HS-5 (cell line): ENCODE data around the gene TMEM128.
"Not testable (repeated sequence)": the region's sequence is repeated elsewhere in the genome, so short reads cannot be mapped to it uniquely, and the experiment has no call there.

Source experiments
- DNase-seq: peaks from one replicate; pipeline ENCODE4 v3.0.0-alpha.2; 2012; ENCODE audit warnings: low read depth

The TMEM128 gene

GRCh38 chr4:4195354-4195753 is 52.7 kb downstream of the TMEM128 start:
- no peak for DNase-seq

- DNase-seq: not testable (repeated sequence)
Measured at GRCh38 chr4:4188557-4188956, 59.5 kb downstream of the TMEM128 start.
